ENCODE data around the gene BEST3. TPM values are rescaled to one million over a fixed set of nuclear protein-coding genes. Genes with fewer than 3 reads are reported as not detected.

BEST3 gene
- total and polyA plus RNA-seq, 2 donors (not counting 1 experiment from before 2014, with no cell fraction given), result not detected

- ChIA-PET POLR2A (no interaction called here), CTCF (no interaction called here)
- H3K27ac ChIP-seq (ENCODE audit: low read length in 2 of 2), result no peak overlapping the region
- no peak overlapping the region for H3K9ac ChIP-seq (ENCODE audit: low read length)
- no peak overlapping the region for H3K4me2 ChIP-seq (replicated peaks; ENCODE audit: low read depth, low read length, poor library complexity, severe bottlenecking)
- TF ChIP-seq, protein P1, sequence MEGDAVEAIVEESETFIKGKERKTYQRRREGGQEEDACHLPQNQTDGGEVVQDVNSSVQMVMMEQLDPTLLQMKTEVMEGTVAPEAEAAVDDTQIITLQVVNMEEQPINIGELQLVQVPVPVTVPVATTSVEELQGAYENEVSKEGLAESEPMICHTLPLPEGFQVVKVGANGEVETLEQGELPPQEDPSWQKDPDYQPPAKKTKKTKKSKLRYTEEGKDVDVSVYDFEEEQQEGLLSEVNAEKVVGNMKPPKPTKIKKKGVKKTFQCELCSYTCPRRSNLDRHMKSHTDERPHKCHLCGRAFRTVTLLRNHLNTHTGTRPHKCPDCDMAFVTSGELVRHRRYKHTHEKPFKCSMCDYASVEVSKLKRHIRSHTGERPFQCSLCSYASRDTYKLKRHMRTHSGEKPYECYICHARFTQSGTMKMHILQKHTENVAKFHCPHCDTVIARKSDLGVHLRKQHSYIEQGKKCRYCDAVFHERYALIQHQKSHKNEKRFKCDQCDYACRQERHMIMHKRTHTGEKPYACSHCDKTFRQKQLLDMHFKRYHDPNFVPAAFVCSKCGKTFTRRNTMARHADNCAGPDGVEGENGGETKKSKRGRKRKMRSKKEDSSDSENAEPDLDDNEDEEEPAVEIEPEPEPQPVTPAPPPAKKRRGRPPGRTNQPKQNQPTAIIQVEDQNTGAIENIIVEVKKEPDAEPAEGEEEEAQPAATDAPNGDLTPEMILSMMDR (IDR thresholded peaks at IDR 0.05), result peak; percentile 15
- no peak for TF ChIP-seq EZH2 (IDR thresholded peaks at IDR 0.05; ENCODE audit: borderline replicate concordance, insufficient read depth, low read depth, low read length, poor library complexity, severe bottlenecking)
- intact Hi-C loops (cut with micrococcal nuclease), result no loop called here
- H3K4me3 ChIP-seq (ENCODE audit: control extremely low read depth in 1 of 5, extremely low read depth in 1 of 5, insufficient read depth in 1 of 5, low read depth in 2 of 5, low read length in 4 of 5), result no peak overlapping the region
- Mint-ChIP-seq H3K4me3 (no peak overlapping the region), H3K27me3 (peaks cover 22% of the 10 kb centered on the region), H3K9me3 (ENCODE audit: insufficient read depth) (no peaks in the 10 kb centered on the region), H3K4me1 (no peaks in the 10 kb centered on the region), H3K27ac (no peak overlapping the region)
- no peak overlapping the region for H2AFZ ChIP-seq (ENCODE audit: insufficient read depth, low read depth, low read length, poor library complexity, severe bottlenecking)
- peaks cover 0 to 2% (median 1%) of the 10 kb centered on the region in 3 donors for H3K9me3 ChIP-seq (ENCODE audit: control extremely low read depth in 1 of 3, control insufficient read depth in 2 of 3, insufficient read depth in 1 of 3, low read length in 2 of 3)
- peaks cover 0 to 6% (median 3%) of the 10 kb centered on the region in 4 experiments for H3K27me3 ChIP-seq (replicated peaks in 1 of 4; ENCODE audit: control extremely low read depth in 1 of 4, control insufficient read depth in 3 of 4, insufficient read depth in 4 of 4, low read length in 3 of 4)
- no peaks in the 10 kb centered on the region for H3K36me3 ChIP-seq (replicated peaks in 1 of 2; ENCODE audit: control extremely low read depth in 1 of 2, control insufficient read depth in 1 of 2, extremely low read depth in 1 of 2, insufficient read depth in 2 of 2, low read length in 1 of 2)
- DNase-seq (no peak), ATAC-seq (ENCODE audit: low read depth) (no peak)
- WGBS (ENCODE audit: insufficient coverage), result no CpG with 5 or more reads among the region's 3 CpGs
- H3K79me2 ChIP-seq (ENCODE audit: control insufficient read depth, insufficient read depth, low read length), result no peaks in the 10 kb centered on the region
- no peaks in the 10 kb centered on the region for H3K4me1 ChIP-seq (ENCODE audit: control insufficient read depth in 2 of 2, insufficient read depth in 2 of 2, low read length in 2 of 2)
- H4K20me1 ChIP-seq (ENCODE audit: control insufficient read depth, insufficient read depth, low read length, poor library complexity, severe bottlenecking), result no peaks in the 10 kb centered on the region
Observed at GRCh38 chr12:69708649-69709048, 9.5 kb upstream of the BEST3 start.

- Mint-ChIP-seq H3K9me3 (ENCODE audit: insufficient read depth) (no peaks in the 10 kb centered on the region), H3K27me3 (peaks cover 31% of the 10 kb centered on the region), H3K4me1 (no peaks in the 10 kb centered on the region), H3K27ac (no peak overlapping the region), H3K4me3 (no peak overlapping the region)
- ChIA-PET POLR2A (no interaction called here), CTCF (no interaction called here)
- Histone ChIP-seq H3K4me1 (ENCODE audit: control insufficient read depth in 2 of 2, insufficient read depth in 2 of 2, low read length in 2 of 2) (no peaks in the 10 kb centered on the region), H4K20me1 (ENCODE audit: control insufficient read depth, insufficient read depth, low read length, poor library complexity, severe bottlenecking) (no peaks in the 10 kb centered on the region), H3K4me2 (replicated peaks; ENCODE audit: low read depth, low read length, poor library complexity, severe bottlenecking) (no peak overlapping the region), H3K79me2 (ENCODE audit: control insufficient read depth, insufficient read depth, low read length) (no peaks in the 10 kb centered on the region), H3K27ac (ENCODE audit: low read length in 2 of 2) (no peak overlapping the region), H3K27me3 (replicated peaks in 1 of 4; ENCODE audit: control extremely low read depth in 1 of 4, control insufficient read depth in 3 of 4, insufficient read depth in 4 of 4, low read length in 3 of 4) (peaks cover 0 to 6% (median 3%) of the 10 kb centered on the region in 4 experiments), H3K36me3 (replicated peaks in 1 of 2; ENCODE audit: control extremely low read depth in 1 of 2, control insufficient read depth in 1 of 2, extremely low read depth in 1 of 2, insufficient read depth in 2 of 2, low read length in 1 of 2) (no peaks in the 10 kb centered on the region), H2AFZ (ENCODE audit: insufficient read depth, low read depth, low read length, poor library complexity, severe bottlenecking) (no peak overlapping the region), H3K4me3 (ENCODE audit: control extremely low read depth in 1 of 5, extremely low read depth in 1 of 5, insufficient read depth in 1 of 5, low read depth in 2 of 5, low read length in 4 of 5) (no peak overlapping the region), H3K9ac (ENCODE audit: low read length) (no peak overlapping the region), H3K9me3 (ENCODE audit: control extremely low read depth in 1 of 3, control insufficient read depth in 2 of 3, insufficient read depth in 1 of 3, low read length in 2 of 3) (peaks cover 0 to 2% (median 1%) of the 10 kb centered on the region in 3 donors)
- ATAC-seq (ENCODE audit: low read depth) (no peak), DNase-seq (no peak)
- no CpG with 5 or more reads among the region's 1 CpG for WGBS (ENCODE audit: insufficient coverage)
- intact Hi-C loops (cut with micrococcal nuclease), result no loop called here
- TF ChIP-seq EZH2 (IDR thresholded peaks at IDR 0.05; ENCODE audit: borderline replicate concordance, insufficient read depth, low read depth, low read length, poor library complexity, severe bottlenecking), result no peak
- TF ChIP-seq, protein P1 (IDR thresholded peaks at IDR 0.05), result no peak
Observed at GRCh38 chr12:69704357-69704756, 5.3 kb upstream of the BEST3 start.
